Measurements from ENCODE around the gene TRAPPC3L.

The TRAPPC3L gene

DNA sequence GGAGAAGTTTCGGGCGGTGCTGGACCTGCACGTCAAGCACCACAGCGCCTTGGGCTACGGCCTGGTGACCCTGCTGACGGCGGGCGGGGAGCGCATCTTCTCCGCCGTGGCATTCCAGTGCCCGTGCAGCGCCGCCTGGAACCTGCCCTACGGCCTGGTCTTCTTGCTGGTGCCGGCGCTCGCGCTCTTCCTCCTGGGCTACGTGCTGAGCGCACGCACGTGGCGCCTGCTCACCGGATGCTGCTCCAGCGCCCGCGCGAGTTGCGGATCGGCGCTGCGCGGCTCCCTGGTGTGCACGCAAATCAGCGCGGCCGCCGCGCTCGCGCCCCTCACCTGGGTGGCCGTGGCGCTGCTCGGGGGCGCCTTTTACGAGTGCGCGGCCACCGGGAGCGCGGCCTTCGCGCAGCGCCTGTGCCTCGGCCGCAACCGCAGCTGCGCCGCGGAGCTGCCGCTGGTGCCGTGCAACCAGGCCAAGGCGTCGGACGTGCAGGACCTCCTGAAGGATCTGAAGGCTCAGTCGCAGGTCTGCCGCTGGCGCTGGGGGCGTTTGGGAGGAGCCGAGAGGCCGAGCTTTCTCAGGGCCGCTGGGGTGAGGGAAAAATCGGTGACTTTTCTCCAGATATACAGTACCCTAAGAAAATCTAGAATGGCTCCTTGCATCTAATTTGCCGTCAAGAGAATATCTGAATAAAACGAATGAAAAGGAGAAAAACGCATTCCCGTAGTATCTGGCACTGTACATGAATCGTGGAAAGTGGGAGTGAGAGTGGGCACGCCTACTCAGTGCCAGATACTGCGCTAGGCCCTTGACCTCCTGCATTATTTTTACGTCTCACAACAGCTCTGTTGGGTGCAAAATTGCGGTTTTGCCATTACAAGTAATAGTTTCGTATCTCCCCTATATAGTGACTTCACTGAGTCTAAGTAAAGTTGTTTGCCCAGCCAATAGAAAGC lies 83.3 kb downstream of the TRAPPC3L start:
- DNase-seq: no peak

DNA sequence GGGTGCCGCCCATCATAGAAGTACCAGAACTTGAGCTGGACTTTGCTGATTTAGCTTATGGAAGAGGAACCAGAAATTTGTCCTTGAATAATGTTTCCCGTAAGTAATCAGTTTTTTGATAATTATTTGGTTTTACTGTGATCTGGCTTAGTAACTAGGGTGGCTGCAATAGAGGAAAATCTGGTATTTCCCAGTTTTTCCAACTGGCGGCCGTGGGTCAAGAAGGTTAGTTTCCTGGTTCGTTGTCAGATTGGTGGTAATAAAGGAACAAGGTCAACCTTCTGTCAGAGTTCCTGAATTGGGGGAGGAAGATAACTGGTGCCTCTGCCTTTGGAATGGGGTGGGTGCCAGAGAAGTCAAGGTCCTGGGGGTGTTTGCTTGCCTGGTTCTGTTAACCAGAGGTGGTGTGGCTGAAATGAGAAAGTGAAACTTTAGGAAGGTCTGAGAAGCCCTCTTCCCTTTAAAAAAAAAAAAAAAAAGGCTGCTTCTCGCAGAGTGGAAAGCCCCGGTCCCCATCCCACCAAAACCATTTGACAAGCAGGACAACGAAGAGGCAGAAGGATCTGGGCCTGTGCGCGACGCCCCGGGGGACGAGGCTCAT lies 84.1 kb downstream of the TRAPPC3L start, which contains the start of gene CALHM6:
Gene CALHM6 (plus strand): TSS at position 45 of the 601 bp plus-strand sequence. CDS start 555 bp downstream, at position 600.
- no peak for DNase-seq

DNA sequence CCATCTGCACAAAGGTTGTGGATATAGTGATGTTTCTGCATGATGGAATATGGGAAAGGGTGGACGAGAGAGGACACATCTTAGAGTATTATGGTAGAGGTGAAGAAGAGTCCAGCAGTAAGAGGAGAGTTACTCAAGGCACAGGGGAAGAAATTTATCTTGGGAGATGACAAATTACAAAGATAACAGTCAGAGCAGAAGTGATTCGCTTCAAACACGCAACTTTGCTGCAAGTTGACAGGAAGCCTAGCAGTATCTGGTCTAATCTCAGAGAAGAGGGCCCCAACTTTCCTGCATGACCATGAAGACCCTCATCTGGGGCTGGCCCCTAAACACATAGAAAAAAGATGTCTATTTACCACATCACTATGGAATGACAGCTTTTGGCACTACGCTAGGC lies 85.6 kb downstream of the TRAPPC3L start:
- no peak for DNase-seq

DNA sequence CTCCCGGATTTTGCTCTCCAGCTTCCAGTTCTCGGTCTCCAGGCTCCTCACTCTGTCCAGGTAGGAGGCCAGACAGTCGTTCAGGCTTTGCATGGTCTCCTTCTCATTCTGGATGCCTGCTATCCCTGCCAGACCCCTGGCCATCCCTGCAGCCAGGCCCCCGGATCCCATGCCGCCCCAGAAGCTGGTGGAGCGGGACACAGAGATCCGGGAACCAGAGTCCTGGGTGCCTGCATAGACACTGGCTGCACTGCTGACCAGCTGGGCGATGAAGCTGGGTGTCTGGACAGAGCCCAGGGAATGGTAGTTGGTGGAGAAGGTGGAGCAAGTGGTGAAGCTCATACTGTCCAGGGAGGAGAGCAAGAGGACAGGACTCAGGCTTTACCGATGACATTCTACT lies 87.2 kb downstream of the TRAPPC3L start:
- no peak for DNase-seq

DNA sequence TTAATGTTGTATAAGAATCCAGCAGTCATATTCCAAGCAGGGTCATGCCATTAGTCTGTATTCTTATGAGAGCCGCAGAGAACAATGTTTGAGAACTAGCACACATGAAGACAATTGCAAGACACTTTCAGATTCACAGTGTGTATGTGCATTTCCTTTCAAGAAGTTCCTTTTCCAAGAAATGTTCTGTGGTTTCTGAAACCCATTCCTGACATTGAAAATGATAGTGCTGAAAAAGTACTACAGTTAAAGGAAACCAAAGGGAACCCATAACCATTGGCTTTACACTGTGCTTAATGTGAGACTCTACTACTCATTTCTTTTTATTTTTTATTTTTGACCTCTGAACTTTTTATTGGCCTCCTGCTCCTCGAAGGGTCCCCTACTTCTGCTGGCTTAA lies 88.6 kb downstream of the TRAPPC3L start:
- DNase-seq: no peak

DNA sequence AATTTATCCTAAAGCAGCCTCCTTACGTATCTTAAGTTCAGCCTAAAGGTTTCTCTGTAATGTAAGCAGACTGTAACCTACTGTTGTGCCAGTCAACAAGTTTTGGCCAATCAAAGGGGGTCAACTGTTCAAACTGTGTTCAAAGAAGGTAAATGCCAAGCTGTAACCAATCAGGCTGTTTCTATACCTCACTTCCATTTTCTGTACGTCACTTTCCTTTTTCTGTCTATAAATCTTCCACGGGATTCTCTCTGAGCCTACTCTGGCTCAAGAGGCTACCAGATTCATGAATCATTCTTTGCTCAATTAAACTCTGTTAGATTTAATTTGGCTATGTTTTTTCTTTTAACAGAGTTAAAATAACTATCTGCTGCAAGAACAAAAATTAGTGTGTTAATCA lies 89.4 kb downstream of the TRAPPC3L start:
- no peak for DNase-seq

DNA sequence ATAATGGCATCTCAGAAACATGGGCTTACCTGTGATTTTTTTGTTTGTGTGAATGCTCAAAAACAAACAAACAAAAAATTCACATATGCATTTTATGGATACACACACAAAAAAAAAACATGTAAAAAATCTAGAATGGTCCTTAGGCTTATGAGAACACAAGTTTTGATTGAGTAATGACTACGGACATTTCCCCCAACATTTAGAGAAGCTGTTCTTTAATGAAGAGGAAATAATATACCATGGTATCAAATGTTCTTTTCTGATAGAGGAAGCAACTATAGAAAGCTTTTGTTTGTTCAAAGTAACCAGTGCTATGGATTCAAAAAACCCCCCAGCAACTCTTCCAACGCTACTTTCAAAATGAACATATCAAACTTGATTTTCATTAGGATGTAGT lies 93.0 kb downstream of the TRAPPC3L start:
- DNase-seq: no peak

DNA sequence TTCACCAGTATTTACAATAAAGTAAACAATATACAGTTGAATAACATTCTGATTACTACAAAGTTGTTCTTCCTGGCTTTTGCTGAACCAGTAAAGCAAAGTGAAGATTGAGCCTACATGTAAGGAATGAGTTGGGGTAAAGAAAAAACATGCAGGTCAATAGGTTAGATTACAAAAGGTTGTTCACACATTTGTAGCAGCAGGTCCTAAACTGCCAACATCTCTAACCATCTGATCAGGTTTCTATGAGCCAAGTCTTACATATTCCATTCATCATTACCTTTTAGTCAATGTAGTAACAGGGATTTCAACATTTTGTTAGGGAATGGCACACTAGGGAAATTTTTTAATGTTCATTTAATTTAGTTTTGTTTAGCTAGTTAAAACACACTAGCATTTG lies 93.6 kb downstream of the TRAPPC3L start:
- no peak for DNase-seq

DNA sequence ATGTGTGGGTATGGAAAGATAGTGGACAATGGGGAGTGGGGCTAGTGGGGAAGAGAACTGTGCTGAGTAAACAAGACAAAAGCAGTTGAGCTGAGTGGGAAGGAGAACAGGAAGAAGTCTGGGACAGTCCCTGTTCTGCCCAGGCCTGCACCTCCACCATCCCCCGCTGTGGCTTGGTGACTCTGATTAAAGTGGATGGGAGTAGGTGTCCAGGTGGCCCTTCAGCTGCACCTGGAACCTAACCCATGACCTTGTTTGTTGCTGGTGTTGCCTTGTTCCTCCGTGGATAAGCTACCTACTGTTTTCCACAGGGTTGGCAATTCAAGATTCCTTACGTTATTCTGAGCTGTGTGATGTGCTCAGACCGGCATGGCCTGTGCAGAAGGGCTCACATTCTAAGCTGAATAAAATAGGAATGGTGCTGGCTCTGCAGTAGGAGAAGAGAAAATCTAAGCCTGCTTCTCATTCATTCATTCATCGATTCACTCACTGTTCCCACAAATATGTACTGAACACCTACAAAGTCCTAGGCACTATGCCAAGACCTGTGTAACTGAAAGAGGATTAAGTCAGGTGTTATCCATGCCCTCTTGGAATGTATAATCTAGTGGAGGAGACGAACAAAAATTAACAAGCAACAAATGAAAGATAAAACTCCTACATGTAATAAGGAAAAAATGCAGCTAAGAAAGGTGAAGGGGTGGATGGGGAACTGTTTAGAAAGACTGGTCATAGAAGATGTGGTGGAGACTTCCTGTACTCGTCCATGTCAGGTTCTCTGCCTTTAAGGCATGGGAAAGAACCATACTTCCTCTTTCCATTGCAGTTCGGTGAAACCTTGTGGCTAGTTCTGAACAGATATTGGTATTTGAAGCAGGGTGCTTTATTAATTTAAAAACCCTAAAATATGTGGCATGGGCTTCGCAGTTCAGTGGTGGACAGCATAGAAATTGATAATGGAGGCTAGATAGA lies 94.4 kb downstream of the TRAPPC3L start:
- DNase-seq: no peak

DNA sequence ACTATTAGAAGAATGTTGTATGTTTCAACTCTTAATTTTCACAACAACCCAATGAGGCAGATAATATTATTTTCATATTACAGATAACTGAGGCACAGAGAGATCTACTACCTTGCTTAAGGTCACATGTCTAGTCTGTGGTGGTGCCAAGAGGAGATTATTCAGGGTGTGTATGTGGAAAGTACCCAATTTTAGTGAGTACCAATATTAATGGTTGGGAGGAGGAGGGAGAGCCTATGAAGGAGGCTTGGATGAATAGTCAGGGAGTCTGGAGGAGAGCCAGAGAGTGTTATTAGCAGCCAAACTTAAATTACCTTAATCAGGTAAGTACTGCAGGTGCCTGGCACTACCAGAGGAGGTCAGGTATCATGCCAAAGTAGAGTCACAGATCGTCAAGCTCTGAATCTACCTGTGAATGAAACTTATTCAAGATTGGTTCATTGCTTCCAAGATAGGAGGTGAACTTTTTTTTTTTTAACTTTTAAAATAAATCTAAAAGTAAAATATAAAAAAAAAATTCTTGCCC lies 95.2 kb downstream of the TRAPPC3L start:
- DNase-seq: no peak

DNA sequence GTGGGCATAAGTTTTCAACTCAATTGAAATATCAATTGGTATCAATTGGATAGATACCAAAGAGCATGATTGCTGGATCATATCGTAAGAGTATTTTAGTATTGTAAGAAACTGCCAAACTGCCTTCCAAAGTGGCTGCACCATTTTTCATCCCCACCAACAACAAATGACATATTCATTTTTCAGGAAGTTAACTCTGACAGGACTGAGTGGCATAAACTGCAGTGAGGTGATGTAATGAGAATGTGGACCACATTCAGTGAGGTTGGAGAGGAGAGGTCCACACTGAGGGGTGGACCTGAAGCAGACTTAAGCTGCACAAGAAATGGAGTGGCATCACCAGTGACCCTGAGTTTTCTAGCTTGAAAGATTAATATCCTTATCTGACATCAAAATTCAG lies 95.9 kb downstream of the TRAPPC3L start:
- DNase-seq: no peak

DNA sequence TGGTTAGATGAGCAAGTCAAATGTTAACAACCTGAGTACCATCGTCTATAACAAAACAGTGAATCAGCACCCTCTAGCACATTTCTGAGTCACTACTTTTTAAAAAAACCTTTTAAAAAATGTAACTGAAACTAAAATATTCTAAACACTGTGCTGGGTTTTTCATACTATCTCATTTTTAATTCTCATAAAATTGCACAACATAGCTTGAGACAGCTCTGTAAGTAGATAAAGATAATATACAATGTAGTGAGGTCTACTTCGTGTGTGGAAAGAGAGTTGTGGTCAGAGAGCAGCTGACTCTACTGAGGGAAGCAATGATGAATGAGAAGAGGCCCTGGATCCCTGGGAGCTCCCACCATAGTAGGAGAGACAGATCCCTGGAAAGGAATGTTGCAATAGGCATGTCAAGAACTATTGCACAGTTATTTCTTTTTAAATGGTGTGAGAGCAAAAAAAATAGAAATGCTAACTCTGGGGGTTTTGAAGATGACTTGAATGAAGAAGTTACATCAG lies 97.9 kb downstream of the TRAPPC3L start:
- DNase-seq: no peak

DNA sequence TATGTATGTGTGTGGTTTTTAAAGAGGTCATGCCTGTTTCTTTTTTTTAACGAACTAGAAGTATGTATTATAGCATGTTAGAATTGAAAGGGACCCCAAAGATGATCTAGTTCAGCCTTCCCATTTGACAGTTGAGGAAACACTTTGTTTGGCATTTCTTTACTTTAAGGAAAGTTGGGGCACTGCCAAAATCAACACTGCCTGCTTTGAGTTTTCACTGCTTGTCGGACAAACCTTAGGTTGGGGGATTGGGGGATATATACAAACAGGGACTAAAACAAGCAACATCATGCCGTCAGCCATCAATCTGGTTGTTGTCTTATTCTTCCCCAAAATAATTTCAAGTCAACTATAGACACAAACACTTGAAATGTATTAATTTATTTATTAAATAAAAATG lies 98.4 kb downstream of the TRAPPC3L start:
- DNase-seq: no peak

DNA sequence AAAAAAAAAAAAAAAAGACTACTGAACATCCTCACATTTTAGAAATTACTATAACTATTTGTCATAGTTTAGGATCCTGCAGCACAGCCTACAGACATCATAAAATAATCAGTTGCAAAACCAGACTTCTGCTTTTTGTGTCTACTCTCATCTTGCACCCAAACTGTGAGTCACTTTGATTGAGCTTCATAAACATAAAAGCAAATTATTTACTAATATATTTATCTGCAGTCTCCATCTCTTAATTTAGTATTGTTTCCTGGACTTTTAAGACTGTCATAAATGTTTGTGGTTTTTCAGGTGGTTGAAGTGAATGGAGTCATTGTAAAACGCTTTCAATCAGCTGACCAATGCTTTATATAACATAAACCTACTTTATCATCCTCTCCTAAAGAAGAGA lies 99.1 kb downstream of the TRAPPC3L start:
- no peak for DNase-seq

DNA sequence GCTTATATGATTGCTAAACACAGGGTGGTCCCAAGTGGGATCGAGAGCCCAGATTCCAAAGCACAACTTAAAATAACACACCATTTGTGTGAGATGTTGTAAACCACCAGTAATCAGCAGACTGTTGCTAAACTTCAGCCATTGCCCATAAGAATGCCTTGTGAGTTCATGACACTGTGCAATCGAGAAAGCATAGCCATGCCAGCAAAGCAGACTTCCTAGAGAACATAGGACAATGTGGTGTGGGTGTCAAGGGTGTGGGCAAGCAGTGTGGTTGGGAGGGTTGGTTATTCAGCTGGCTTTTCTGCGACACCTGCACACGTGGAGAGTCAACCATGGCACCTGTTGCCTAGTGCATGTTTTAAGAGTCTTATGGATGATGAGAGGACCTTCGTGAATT lies 100.4 kb downstream of the TRAPPC3L start:
- DNase-seq: no peak

All from DMS 273 treated with DMSO at 0.1 percent for 48 hours (cell line).